GM19099 (cell line): ENCODE data around the gene ZXDC.

Experiments
- POLR2A ChIP-seq: IDR thresholded peaks from 3 replicates; pipeline ENCODE4 v1.6.1; 2011; ENCODE audit warnings: low read depth; ENCODE audit not compliant: insufficient read length; ENCODE audit errors: extremely low read depth

Gene ZXDC

DNA sequence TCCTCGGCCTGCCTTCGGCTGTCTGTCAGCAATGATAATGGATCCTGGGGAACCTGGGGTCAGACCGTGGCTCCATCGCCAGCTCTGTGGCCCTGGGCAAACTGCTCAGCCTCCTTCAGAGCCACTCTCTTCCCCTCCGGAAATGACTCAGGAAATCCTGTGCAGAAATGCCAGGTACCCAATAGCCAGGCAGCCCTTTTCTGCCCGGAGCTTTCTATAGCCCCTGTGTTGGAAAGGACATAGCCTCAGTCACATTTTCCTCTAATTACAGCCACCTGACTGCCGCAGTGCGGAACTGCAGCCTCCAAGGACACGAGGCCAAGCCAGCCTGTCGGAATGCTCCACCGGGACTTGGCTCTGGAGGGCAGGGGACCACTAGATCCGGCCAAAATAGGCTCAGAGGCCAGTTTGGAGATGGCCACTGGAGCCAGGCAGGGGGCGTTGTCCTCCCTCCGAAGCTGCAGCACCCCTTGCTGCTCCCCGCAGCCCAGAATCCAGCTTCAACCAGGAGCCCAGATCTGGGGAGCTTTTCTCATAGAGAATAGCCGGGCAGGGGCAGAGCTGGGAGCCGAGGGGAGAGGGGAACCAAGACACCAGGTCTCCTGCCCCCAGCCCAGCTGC lies 11.6 kb upstream of the ZXDC start:
- TF ChIP-seq POLR2A = no peak

DNA sequence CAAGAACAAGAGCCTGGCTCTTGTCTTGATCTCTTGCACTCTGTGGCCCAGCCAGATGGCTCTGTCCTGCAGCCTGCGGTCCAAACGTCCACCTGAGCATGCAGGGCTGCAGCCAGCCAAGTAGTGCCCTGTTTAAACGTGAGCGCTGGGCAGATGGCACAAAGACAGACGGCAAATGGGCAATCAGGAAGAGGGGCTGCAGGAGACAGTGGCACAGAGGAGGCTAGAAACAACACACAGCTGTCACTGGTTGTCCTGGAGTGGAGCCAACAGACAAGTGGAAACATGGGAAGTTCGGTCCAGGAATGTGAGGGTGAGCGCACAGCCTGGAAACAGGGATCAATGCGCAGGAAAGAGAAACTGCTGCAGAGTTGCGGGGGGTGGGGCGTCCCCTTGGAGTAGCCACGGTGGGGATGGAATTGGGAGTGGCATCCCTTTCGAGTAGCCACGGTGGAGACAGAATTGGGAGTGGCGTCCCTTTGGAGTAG lies 10.7 kb upstream of the ZXDC start:
- TF ChIP-seq POLR2A = no peak

DNA sequence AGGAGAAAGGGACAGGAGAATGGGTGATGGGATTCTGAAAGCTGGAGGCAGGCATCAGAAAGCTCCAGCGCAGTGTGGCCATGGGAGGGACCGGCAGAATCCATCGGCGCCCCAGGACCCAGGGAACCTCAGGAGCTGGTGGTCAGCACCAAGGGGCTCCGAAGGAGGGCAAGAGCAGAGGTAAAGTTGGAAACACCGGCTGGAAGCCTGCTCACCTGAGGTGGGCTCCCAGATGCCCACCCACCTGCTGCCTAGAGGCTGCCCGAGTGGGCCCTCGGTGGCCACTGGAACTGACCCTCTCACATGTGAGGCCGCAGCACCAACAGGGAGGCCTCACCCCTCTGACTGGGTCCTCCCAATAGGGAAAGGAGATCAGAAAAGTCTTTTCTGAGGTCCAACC lies 10.3 kb upstream of the ZXDC start:
- no peak for TF ChIP-seq POLR2A

DNA sequence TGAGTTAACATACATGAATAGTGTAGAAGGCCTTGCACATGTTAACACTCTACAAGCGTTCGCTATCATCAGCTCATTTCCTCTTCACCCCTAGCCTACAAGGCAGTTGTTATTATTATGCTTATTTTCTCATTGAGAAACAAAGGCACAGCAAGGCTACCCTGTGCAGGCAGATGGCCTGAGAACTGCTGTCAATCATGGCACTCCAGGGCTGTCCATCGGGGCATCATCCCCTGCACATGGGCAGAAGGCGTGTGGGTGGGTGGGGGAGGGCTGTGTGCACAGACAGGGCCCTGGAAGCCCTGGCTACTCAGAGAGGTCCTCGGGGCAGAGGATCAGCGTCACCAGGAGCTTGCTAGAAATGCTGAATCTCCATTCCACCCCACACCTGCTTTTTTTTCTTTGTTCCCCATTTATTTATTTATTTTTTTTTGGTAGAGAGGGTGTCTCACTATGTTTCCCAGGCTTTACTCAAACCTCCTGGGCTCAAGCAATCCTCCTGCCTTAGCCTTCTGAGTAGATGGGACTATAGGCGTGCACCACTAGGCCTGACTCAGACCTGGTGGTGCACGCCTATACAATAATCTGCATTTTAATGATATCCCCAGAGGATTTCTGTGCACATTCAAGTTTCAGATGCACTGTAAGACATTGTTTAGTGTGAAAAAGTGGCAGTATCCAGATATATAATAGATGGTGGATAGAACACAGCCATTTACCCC lies 9.6 kb upstream of the ZXDC start:
- no peak for TF ChIP-seq POLR2A

DNA sequence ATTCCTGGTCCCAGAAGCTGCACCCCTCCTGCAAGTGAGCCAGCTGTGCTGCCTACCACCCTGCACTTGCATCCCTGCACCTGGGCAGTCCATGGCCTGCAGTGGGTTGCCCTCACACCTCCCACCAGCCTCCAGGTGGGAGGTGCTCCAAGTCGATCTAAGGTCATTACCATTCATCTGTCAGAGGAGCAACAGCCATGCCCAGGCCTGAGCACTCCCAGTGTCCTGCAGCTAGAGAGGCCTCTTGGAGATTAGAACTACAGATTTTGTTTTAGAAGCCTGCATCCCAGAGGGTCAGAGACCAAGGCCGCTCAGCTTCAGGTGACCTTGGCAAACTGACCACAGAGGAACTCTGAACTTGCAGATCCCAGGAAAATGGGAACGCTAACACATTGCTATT lies 9.0 kb upstream of the ZXDC start:
- TF ChIP-seq POLR2A = no peak

- TF ChIP-seq POLR2A = no peak
Measured at GRCh38 chr3:126484148-126484547, 8.5 kb upstream of the ZXDC start.

GRCh38 chr3:126483321-126483761 lies 7.7 kb upstream of the ZXDC start:
- TF ChIP-seq POLR2A = no peak

DNA sequence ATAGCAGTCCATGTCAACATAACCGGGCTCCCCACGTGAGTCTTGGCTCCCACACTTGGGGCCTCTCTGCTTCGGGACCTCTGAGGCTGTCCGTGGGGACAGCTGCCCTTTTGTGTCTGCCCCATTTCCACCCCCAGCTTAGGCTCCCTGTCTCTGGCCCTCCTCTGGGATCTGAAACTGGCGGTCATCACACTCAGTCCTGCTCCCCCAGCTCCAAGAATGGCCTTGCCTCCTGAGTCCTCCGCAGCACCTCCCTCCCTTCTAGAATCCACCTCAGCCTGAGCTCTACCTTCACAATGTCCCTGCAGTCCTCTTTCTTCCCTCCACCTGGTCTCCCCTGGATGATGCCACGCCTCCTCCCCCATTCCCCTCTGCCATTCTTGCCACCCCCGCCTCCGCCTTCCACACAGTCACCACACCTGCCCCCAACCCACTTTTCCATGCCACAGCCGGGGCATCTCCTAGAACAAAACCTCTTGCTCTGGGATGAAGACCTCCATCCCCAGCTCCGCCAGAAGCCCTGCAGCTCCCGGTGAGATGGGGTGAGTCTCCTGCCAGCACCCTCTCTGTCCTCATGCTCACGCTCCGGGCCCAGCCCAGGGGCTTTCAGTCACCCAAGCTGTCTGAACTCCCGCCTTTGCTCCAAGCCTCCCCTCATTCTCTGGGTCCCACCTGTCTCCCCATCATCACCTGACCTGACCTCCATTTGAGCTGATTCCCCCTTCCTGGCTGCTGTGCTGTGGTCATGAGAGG lies 7.0 kb upstream of the ZXDC start:
- TF ChIP-seq POLR2A = no peak

GRCh38 chr3:126481808-126482502 lies 6.3 kb upstream of the ZXDC start:
- TF ChIP-seq POLR2A = no peak

DNA sequence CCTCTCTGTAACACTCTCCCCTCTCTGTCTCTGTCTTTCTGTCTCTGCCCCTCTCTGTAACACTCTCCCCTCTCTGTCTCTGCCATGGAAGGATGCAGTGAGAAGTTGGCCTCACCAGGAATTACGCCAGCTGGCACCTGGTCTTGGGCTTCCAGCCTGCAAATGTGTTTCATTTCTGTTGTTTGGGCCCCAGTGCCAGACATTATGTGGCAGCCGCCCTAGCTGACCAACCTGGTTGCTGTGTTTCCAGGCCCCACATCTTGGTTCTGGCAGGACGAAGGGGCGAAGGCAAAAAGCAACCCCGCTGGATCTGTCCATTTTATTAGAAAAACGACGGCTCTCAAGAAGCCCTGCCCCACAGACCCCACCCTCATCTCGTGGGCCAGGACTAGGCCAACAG lies 5.2 kb upstream of the ZXDC start:
- no peak for TF ChIP-seq POLR2A

DNA sequence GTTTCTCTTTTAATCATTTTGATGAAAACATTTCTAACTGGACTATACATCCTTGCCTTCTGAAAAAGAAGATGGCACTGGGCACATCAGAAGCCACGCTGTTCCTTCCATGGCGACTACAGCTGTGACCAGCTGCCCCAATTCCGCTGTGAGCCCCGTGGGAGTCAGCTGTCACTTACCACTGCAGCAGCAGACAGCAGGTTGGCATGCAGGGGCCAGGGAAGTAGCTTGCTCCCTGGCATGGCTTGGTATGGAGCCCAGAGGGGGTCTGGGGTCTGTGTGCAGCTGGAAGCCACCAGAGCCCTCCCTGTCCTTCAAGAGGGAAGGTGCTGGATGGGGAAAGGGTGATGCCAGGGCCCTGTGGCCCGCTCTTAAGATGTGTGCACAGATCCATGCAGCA lies 4.5 kb upstream of the ZXDC start:
- no peak for TF ChIP-seq POLR2A

- TF ChIP-seq POLR2A = no peak
Measured at GRCh38 chr3:126479642-126480041, 4.0 kb upstream of the ZXDC start.

GRCh38 chr3:126478581-126479310 lies 3.1 kb upstream of the ZXDC start:
- no peak for TF ChIP-seq POLR2A

DNA sequence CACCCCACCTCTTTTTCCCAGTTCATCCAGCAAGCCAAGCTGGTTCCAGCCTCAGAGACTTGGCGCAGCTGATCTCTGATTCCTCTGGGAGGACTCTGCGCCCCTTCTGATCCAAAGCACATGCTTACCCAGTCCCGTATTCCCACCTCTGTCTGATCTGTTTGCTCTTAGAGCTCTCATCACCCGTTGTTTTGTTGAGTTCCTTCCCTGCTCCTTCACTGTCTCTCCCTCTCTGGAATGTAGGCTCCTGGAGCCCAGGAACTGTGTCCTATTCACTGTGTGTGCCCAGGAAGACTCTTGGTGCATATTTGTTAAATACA lies 1.3 kb upstream of the ZXDC start:
- no peak for TF ChIP-seq POLR2A
